AG08395 (cell line): ENCODE results near the gene E2F2.

Source experiments
- DNase-seq: peaks from one replicate; pipeline ENCODE4 v3.0.0; 2012; ENCODE audit warnings: mixed read lengths, low spot score

Gene E2F2

DNA sequence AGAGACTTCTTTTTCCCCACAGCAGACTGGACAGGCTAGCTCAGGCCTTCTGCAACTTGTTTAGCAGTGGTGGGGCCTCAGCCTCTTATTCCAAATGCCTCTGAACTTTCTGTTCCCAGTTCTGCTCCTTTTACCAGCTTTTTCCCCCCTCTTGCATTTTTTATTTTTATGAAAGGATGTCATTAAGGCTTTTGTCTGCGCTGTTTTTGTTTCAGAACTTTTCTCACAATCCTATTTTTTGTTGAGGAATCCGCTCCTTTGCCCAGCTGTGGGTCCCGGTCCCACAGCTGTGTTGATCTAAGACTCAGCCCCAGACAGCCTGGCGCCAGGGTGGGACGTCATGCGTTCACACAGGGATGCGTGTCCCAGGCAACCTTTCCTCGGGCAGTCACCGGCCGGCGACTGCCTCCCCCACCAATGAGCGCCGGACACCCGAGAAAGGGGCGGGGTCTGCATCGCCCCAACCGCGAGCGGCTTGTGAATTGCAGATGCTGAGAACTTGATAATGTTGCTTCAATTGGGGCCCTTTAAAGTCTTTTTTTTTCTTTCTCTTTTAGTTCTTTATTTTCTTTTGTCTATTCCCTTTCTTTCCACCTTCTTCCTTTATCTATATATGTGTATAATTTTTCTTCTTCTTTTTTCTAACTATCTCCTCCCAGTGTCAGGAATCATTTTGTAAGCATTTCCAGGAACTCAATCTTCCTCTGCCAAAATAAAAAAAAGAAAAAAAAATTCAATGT, 31.3 kb upstream of the E2F2 start:
- DNase-seq, result peak; percentile 96

DNA sequence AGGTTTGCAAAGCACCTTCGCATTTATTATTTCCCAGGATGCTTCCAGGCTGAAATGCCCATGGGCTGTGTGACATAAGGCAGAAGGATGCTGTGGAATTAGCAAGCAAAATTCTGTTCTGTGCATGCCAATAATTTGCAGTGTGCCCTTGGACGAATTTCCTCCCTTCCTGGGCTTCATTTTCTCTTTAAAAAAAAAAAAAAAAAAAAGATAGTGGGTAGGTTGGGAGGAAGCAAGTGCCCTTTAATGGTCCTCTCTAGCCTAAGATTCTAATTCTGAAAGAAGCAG, 30.7 kb upstream of the E2F2 start:
- no peak for DNase-seq

DNA sequence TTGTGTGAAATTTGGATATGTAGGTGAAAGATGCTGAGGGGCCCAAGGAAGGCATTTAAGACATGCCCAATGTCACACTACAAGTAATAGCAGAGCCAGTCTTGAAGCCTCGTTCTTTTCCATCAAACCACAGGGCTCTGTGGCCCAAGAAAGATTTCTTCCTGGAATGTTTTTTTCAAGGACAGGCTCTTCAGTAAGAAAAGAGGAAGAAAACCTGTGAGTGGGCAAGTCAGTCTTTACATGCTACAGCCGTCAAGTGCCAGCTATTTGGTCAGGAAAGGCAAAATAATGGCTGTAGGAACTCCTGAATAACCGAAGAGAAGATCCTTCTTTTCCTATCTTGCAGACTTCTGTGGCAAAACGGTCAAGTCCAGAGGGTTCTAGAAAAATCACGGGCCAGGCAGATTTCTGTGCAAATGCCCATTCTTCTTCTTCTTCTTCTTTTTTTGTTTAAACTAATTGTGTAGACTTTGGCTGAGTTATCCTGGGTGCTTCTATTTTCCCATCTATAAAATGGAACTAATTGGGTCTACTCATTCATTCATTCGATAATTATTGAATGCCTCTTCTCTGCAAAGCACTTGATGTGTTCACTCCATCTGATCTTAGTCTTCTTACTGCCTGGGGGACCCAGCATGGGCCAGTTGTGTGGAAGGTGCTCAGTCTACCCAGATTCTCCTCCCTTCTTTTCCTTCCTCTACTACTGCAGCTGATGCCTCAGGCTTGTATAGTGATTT, 30.2 kb upstream of the E2F2 start:
- DNase-seq, result no peak

DNA sequence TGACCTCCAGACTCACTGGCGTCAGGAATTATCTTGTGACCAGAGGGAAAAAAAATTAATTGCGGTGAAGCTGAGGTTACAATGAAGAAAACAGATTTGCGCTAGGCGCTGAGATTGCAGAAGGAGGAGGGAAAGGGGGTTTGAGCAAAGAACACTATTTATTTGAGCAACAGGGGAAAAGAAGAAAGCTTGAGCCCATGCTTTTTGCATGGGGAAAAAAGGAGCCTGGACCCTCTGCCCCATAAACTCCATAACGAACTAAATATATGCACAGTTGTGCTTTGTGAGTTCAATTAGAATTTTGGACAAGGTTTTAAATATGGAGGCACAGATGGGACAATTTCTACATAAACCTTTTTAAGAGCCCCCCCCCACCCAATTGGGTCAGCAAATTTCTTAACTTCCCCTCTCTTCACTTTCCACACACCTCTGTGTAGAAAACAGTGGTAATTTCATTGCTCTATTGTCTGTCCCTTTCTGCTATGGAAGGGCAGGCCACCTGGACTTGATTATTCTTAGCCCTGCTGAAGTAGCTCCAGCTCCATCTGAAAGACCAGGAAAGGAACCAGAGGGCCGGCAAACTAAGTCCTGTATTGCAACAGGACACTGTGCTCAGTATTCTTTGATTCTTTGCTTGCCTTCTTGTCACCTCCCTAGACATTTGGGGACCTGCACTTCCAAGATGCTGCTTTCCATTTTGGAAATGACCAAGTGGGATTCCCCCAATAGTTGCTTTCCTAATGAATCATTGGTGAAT, 29.1 kb upstream of the E2F2 start:
- DNase-seq, result peak; percentile 22

DNA sequence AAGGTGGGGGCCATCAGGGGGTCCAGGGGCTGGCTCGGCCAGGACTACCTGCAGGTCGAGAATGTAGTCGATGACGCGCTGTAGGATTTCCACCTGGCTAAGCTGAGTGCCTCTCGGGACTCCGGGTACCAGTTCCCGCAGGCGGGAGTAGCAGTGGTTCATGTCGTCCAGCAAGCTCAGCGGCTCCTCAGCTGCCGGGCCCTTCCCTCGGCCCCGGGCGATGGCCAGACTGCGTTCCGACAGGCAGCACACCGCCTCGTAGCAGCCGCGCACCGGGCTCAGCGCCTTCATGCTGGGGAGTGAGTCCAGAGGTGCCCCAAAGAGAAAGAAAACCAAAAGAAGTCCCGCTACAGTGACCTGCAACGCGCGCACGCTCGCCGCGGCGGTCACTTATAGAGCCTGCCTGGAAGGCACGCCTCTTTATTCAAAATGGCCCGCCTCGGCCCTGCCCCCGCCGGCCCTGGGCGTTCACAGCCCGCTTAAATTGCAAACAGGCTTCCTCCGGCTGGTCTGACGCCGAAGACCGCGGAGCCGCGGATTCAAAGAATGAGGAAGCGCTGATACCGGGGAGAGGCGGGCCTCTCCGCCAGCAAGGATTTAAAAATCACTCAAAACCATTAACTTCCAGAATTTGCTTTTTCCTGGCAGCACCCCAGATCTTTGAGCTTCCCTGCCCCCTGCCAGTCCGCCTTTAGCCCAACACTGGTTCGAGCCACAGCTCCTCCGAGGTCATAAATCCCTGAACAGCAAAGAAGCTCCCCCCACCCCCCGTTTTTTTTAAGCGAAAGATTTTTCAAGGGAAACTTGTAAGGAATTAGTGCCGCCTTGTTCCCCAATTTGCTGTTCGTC, 28.3 kb upstream of the E2F2 start, which contains the start of gene ID3:
ID3 (minus strand) TSS at position 366 of the 849 bp plus-strand sequence; CDS start at position 291, 75 bp downstream.
- DNase-seq, result peak; percentile 90

DNA sequence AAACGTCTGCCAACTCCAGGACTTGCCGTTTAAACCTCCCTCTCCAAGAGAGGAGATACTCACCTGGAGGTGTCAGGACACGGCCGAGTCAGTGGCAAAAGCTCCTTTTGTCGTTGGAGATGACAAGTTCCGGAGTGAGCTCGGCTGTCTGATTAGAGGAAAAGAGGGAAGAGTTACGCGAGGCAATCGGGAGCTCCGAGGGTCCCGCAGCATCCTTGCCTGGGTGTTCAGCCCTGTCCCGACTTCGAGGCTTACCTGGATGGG, 27.8 kb upstream of the E2F2 start:
- no peak for DNase-seq

DNA sequence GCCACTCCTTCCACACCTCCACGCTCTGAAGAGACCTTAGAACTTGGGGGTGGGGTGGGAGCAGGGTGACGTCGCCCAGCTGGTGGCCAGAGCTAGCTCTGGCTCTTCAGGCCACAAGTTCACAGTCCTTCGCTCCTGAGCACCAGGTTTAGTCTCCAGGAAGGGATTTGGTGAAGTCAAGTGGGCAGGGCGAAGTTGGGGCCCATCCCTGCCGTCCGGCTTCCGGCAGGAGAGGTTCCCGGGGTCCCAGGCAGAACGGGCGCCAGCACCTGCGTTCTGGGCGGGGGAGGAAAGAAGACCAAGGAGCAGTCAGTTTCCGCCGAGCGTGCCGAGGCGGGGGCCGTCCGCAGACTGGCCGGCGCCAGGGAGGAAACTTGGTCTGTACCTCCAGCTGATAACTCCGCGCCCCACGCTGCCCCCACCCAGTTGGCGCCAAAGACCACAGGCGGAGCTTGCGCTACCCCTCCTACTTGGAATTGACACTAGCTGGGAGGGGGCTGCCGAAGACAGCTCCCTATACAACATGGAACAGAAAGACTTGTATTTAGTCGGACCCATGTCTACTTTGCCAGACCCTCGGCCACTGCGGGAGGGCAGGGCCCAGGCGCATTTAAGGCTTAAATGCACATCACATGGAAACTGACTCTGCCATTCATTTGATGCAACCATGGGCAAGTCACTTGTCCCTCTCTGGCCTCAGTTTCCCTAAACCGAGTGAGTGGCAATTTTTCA, 27.3 kb upstream of the E2F2 start:
- peak; percentile 20 for DNase-seq

DNA sequence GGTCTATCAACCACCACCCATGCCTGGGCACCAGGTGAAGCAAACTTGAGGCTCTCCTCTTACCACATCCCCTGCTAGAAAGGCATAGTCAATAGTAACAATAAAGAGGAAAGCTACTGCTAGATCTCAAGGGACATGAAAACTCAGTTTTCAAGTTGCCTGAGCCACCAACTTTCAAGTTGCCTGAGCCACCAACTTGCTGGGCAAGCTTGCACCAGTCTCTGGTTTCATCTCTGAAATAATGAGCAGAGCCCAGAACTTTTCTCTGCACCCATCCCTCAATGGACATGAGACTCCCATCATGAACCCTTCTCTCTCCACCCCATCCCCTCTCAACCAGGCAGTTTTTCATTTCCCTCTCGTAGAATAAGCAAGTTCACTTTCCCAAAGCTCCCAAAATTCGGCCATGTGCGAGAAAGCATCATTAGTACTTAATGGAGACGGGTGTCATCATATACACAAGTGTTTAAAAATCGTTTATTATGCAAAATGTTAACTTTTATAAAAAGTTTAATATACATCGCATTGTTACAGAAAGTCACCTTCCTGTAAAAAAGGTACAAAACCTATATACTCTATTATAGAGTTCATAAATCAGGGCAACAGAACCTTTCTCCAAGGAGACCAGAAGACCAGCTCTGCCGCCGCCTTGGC, 26.6 kb upstream of the E2F2 start:
- DNase-seq, result no peak

DNA sequence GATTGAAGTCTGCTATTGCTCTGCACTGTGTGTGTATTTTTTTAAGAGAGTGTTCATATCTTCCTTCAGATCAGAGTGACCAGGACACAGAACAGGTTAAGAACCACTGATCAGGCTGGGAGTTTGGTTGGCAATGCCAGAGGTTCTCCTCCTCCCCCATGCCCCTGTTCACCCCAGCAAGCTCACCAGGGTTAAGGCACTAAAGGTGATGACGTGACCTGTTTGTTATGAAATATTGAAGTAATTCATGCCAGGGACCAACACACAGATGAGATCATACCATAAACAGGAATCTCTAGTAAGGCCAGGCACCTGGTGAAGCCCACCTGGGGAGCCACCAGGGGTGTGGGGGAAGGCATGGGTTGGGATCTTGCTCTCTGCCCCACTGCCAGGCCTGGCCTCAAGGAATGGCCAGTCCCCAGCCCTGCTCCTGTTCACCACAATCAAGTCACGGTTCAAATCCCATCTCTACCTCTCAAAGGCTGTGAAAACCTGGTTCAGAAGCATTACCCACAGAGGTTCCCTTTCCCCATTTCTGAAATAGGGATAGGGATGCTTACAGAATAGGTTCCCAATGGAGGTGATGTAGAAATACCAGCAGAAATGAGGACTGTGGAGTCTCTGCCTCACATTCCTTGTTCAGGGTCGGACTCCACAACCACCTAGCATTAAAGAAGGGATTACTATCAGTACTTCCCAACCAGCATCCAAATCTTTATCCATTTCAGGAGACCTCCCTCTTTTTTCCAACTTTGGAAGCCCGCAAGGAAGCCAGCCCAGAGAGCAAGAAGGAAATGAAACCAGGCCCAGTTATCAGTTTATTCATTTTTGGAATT, 25.8 kb upstream of the E2F2 start:
- no peak for DNase-seq

DNA sequence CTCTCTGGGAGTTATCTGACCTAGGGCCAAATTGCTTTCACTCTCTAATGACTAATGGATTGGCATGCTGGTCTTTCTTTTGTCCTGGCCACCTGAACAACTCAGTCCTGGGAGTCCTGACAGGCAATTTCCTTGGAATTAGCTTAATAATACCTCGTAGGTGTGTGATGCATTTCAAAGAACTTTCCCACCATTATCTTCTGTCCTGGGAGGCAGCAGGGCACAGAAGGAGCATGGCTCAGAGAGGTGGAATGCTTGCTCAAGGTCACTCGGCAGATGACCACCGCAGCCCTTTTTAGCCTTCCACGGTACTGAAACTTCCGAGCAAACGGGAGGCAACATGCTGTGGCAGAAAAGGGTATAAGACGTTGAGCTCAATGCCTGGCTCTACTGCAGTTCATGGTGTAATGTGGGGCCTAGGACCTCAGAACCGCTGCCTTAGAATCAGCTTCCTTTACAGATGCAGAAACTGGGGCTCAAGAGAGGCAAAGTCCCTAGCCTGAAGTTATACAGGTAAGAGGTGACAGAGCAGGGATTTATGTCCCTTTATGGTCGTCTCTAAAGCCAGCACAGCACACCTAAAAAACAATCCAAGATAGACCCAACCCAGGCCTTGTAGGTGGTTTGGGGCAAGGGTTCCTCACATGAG, 25.1 kb upstream of the E2F2 start:
- DNase-seq, result peak; percentile 22

DNA sequence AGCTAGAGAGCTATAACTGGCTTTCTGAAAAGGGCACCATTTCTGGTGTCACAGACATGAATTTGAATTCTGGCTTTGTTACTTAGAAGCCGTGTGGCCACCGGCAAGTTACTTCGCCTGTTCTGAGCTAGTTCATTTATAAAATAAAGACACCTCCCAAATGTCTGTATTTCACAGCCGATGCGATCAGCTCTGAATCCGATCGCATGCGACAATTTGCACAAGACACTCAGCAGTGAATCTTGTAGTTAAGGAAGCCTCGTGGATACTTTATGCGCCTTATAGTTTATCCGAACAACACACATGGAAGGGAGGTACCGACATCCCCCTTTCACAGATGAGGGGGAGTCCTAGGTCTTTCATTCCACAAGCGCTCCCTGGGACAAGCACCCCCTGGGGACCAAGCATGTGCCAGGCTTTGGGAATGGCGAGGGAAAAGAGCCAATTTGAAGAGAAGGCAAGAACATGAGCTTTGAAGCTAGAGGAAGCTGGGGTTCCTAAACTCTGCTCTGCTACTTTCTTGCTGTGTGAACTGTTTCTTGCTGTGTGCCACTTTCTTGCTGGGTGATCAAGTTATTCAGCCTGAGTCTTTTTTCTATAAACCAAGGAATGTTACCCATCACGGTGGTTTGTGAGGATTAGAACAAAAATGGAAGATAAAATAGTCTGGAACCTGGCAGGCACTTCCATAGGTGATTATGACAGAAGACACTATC, 24.4 kb upstream of the E2F2 start:
- DNase-seq, result no peak

DNA sequence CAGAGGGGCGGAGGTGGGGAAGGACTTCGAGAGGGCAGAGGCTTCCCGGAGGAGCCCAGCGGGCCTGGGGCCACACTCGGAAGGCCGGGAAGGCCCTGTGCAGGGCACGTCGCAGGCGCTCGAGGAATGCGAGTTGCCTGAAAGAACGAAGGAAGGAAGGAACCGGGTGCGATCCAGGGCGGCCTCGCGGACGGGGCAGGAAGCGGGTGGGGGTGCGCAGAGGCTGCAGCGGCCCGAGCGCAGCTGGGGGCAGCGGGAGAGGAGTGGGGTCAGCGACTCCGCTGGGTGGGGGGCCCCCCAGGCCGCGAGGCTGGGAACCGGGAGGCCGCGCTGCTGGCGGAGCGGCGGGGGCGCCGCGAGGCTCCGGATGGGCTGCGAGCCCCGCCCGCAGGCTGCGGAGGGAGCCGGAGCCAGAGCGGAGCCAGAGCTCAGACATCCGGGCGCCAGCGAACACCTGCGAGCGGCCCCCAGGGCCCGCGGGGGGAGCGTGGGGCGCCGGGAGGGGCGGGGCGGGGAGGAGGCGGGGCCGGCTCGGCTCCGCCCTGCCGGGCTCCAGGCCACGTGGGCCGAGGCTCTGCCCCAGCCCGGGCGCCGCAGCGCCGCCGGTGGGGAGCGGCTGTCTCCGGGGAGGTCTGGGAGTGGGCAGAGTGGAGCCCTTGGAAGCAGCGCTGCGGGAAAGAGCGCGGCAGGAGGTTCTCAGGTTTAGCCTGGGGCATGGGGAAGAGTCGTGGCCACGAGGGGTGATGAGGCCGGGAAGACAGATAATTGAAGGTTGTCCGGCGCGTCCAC, 23.6 kb upstream of the E2F2 start:
- peak; percentile 81 for DNase-seq

DNA sequence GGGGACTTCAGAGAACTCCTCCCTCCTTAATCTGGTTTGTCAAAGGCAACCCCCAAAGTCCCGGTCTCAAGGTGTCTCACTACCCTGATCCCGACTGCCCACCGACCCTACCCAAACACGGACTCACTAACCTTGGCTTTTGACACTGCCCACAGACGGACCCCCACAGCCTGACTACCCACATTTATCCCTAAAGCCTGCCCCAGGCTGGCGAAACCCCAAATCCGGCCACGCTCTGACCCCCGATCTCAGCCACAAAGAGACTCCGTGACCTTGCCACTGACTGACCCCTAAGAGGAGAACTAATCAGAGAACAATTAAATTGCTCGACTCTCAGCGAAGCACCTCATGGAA, 23.1 kb upstream of the E2F2 start:
- no peak for DNase-seq

DNA sequence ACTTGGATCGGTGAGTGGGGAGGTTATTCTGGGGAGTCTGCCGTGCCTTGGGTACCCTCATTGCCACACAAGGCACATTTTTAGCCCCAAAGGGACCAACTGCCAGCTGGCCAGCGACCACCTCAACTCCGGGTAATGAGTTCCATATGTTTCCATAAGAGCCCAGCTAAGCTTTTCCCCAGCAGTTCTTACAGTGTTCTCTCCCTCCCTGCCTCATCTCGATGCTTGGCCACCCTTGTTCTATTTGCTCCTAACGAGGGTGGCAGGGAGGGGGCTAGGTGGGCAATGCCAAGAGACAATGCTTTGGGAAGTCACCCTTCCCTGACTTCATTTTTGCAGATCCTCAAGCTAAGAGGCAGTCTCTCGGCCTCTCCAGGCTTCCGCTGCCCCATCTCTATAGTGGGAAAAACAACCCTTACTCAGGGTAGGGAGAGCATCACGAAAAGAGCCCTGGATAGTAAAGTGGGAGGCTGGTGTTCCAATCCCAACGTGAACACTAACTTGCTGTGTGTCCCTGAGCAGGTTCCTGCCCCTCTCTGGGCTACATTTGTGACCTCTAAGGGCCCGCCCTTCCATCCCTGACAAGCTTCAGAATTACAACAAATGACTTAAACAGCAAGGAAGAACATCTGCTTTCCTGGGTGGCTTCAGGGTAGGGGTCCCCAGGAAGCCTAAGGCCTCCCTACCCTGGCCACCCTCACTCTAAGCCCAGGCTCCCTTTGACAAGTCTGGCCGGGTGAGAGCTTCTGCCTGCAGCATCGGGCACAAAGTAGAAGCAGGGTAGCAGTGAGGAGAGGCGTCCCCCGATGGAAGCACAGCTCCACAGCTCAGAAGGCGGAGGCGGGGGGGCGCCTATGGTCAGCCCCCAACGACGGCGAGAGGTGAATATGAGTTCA, 22.4 kb upstream of the E2F2 start:
- DNase-seq, result no peak

DNA sequence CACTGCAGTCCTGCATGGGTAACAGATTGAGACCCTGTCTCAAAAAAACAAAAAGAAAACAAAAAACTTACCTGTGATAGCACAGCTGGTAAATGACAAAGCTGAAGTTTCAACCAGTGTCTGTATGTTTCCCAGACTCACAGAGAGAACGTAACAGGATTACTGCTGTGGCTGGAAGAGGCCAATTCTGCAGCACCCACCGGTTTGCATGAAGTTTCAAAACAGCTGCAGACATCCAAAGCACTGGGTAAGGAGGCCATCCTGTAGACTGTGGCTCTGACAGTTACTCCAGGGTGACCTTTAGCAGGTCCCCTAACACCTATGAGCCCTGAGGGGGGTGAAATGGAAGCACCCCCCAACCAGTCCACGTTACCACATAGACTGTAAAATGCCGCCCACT, 20.8 kb upstream of the E2F2 start:
- DNase-seq, result no peak

DNA sequence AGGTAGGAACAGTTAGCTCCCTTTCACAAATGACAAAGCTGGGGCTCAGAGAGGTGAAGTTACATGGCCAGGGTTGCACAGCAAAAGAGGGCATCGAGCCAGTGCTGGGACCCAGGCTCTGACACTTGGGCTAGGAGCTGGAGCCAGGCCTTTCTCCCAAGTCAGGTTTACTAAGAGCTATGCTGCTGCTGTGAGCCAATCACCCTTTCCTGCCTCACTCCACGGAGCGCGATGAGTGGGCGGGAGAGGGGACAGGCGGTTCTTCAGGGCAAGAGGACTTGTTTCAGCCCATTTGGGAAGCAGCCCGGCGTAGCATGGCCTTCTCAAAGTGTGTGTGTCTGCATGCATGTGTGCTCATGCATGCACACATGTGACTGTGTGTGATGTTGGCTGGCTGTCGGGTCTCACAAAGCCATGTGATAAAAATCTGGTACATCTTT, 17.7 kb upstream of the E2F2 start:
- DNase-seq, result peak; percentile 47

DNA sequence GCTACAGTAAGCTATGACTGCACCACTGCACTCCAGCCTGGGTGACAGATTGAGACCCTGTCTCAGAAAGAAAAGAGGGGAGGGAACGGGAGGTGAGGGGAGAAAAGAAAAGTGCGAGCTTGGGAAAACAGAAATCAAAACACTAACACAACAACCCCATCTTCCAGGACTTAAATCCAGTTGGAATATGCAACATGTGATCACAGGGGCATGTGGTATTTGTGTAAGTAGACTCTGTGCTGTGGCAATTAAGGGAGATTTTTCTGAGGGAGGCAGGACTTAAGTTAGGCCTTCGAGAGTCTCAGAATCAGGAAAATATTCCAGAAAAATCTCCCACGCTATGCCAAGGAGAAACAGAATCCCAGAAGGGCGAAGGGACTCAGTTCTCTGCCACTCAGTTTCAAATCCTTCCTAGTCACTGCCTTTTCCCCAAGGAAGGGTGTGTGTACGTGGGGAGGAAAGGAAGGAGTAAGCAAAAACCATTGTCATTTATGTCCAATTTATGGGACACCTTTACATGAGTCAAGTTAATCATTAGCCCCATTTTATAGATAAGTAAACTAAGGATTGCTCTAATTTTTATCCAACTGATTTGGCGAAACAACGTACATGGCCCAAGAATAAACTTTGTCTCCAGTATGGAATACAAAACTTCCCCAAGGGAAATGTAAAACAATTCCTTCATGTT, 16.0 kb upstream of the E2F2 start:
- no peak for DNase-seq
